IPS DF 6.9 (cell line): ENCODE data around the gene HBG1.

ENCODE experiments used
- DNase-seq: peaks from one replicate; pipeline ENCODE4 v3.0.0-alpha.2; 2013; ENCODE audit warnings: low read depth, low spot score
- H3K27ac ChIP-seq: one replicate; pipeline ENCODE4 v1.5.1; 2013; ENCODE audit warnings: low read length, control low read depth
- H3K27me3 ChIP-seq: 2 replicates; pipeline ENCODE4 v1.6.1; 2013; ENCODE audit warnings: mild to moderate bottlenecking, low read length; ENCODE audit not compliant: control insufficient read depth, insufficient read depth
- H3K36me3 ChIP-seq: 2 replicates; pipeline ENCODE4 v1.6.1; 2013; ENCODE audit warnings: low read length; ENCODE audit not compliant: control insufficient read depth, insufficient read depth
- H3K4me1 ChIP-seq: 2 replicates; pipeline ENCODE4 v1.6.1; 2013; ENCODE audit warnings: low read length; ENCODE audit not compliant: control insufficient read depth, insufficient read depth
- H3K4me3 ChIP-seq: 2 replicates; pipeline ENCODE4 v1.5.1; 2013; ENCODE audit warnings: mild to moderate bottlenecking, low read length
- H3K9me3 ChIP-seq: 2 replicates; pipeline ENCODE4 v1.6.1; 2013; ENCODE audit warnings: low read length, inconsistent platforms; ENCODE audit not compliant: control insufficient read depth, insufficient read depth
- WGBS: extraction: QIAGEN DNeasy Blood & Tissue Kit; methylation state at CpG from one replicate; pipeline ENCODE4 v1.1.7; 2013; ENCODE audit warnings: mixed read lengths, missing lambda C conversion rate; ENCODE audit not compliant: insufficient read length, insufficient coverage; 5-methylcytosine and 5-hydroxymethylcytosine counted together

The HBG1 gene

GRCh38 chr11:5245155-5245554 is 4.5 kb downstream of the HBG1 start:
- Histone ChIP-seq H3K36me3 (no peaks in the 10 kb centered on the region), H3K27me3 (no peaks in the 10 kb centered on the region), H3K4me3 (no peak overlapping the region), H3K27ac (no peak overlapping the region), H3K9me3 (no peaks in the 10 kb centered on the region), H3K4me1 (no peaks in the 10 kb centered on the region)
- no CpG with 5 or more reads among the region's 2 CpGs for WGBS
- DNase-seq: no peak

- H3K9me3 ChIP-seq: no peaks in the 10 kb centered on the region
- no peaks in the 10 kb centered on the region for H3K4me1 ChIP-seq
- H3K4me3 ChIP-seq: no peak overlapping the region
- no CpG with 5 or more reads among the region's 4 CpGs for WGBS
- H3K27me3 ChIP-seq: no peaks in the 10 kb centered on the region
- DNase-seq: no peak
- no peak overlapping the region for H3K27ac ChIP-seq
- H3K36me3 ChIP-seq: no peaks in the 10 kb centered on the region
These were observed 5.9 kb downstream of the HBG1 start for GRCh38 chr11:5243816-5244180.

GRCh38 chr11:5242933-5243815 is 6.5 kb downstream of the HBG1 start:
- Histone ChIP-seq H3K4me3 (no peak overlapping the region), H3K27ac (no peak overlapping the region)
- no CpG with 5 or more reads among the region's 7 CpGs for WGBS

GRCh38 chr11:5242208-5242607 is 7.4 kb downstream of the HBG1 start:
- H3K9me3 ChIP-seq: no peaks in the 10 kb centered on the region
- WGBS: no CpG with 5 or more reads among the region's 2 CpGs
- no peaks in the 10 kb centered on the region for H3K4me1 ChIP-seq
- no peaks in the 10 kb centered on the region for H3K36me3 ChIP-seq
- DNase-seq: no peak
- H3K27ac ChIP-seq: no peak overlapping the region
- H3K4me3 ChIP-seq: no peak overlapping the region
- H3K27me3 ChIP-seq: no peaks in the 10 kb centered on the region

More at GRCh38 chr11:5242933-5243815, 6.5 kb downstream of the HBG1 start:
- no peak for DNase-seq
- Histone ChIP-seq H3K27me3 (no peaks in the 10 kb centered on the region), H3K36me3 (no peaks in the 10 kb centered on the region), H3K9me3 (no peaks in the 10 kb centered on the region), H3K4me1 (no peaks in the 10 kb centered on the region)

GRCh38 chr11:5241458-5241857 is 8.2 kb downstream of the HBG1 start:
- no peaks in the 10 kb centered on the region for H3K4me1 ChIP-seq
- no peaks in the 10 kb centered on the region for H3K36me3 ChIP-seq
- no peaks in the 10 kb centered on the region for H3K27me3 ChIP-seq
- no CpG with 5 or more reads among the region's 3 CpGs for WGBS
- H3K27ac ChIP-seq: no peak overlapping the region
- DNase-seq: no peak
- H3K9me3 ChIP-seq: no peaks in the 10 kb centered on the region
- no peak overlapping the region for H3K4me3 ChIP-seq

GRCh38 chr11:5240458-5240857 is 9.2 kb downstream of the HBG1 start:
- DNase-seq: no peak
- H3K4me3 ChIP-seq: no peak overlapping the region
- H3K27ac ChIP-seq: no peak overlapping the region
- H3K36me3 ChIP-seq: no peaks in the 10 kb centered on the region
- H3K9me3 ChIP-seq: no peaks in the 10 kb centered on the region
- H3K27me3 ChIP-seq: no peaks in the 10 kb centered on the region
- H3K4me1 ChIP-seq: no peaks in the 10 kb centered on the region
- 100% methylated on average over 1 of the region's 2 CpGs for WGBS

- Histone ChIP-seq H3K27ac (no peak overlapping the region), H3K4me1 (no peaks in the 10 kb centered on the region), H3K4me3 (no peak overlapping the region), H3K36me3 (no peaks in the 10 kb centered on the region), H3K9me3 (no peaks in the 10 kb centered on the region), H3K27me3 (no peaks in the 10 kb centered on the region)
- WGBS: no CpG with 5 or more reads among the region's 1 CpG
- no peak for DNase-seq
These were observed 9.6 kb downstream of the HBG1 start for GRCh38 chr11:5240056-5240455.

- H3K27ac ChIP-seq: no peak overlapping the region
- H3K4me1 ChIP-seq: no peaks in the 10 kb centered on the region
- H3K36me3 ChIP-seq: no peaks in the 10 kb centered on the region
- no peak overlapping the region for H3K4me3 ChIP-seq
- no peak for DNase-seq
- H3K9me3 ChIP-seq: no peaks in the 10 kb centered on the region
- no peaks in the 10 kb centered on the region for H3K27me3 ChIP-seq
These were observed 10.6 kb downstream of the HBG1 start for GRCh38 chr11:5239046-5239445.

GRCh38 chr11:5238486-5238885 is 11.2 kb downstream of the HBG1 start:
- no peak overlapping the region for H3K27ac ChIP-seq
- H3K9me3 ChIP-seq: no peaks in the 10 kb centered on the region
- H3K36me3 ChIP-seq: no peaks in the 10 kb centered on the region
- WGBS: no CpG with 5 or more reads among the region's 2 CpGs
- DNase-seq: no peak
- no peaks in the 10 kb centered on the region for H3K27me3 ChIP-seq
- H3K4me3 ChIP-seq: no peak overlapping the region
- H3K4me1 ChIP-seq: no peaks in the 10 kb centered on the region

- DNase-seq: no peak
- no peaks in the 10 kb centered on the region for H3K27me3 ChIP-seq
- WGBS: no CpG with 5 or more reads among the region's 2 CpGs
- H3K27ac ChIP-seq: no peak overlapping the region
- H3K4me3 ChIP-seq: no peak overlapping the region
- H3K9me3 ChIP-seq: no peaks in the 10 kb centered on the region
- H3K4me1 ChIP-seq: no peaks in the 10 kb centered on the region
- no peaks in the 10 kb centered on the region for H3K36me3 ChIP-seq
These were observed 12.2 kb downstream of the HBG1 start for GRCh38 chr11:5237420-5237819.
